Peyer's patch (tissue), 4 donors: ENCODE data around the gene FCGR3A.
"Not testable (repeated sequence)": the region's sequence is repeated elsewhere in the genome, so short reads cannot be mapped to it uniquely, and the experiment has no call there.

ENCODE experiments used
- CTCF ChIP-seq, 6 experiments: fragments of 450-650 bp in 4 of 6; fragments of 200-600 bp in 2 of 6; sonication (generic) in 1 of 6; IDR thresholded peaks; one replicate each; pipeline ENCODE4 v1.5.1; 2017 to 2019; ENCODE audit warnings: antibody characterized with exemption in 6 of 6, mild to moderate bottlenecking in 3 of 6, moderate library complexity in 1 of 6
- POLR2A ChIP-seq, 2 donors: fragments of 450-650 bp; IDR thresholded peaks; one replicate each; pipeline ENCODE4 v1.5.1; 2017; ENCODE audit warnings: antibody characterized with exemption in 2 of 2, mild to moderate bottlenecking in 2 of 2, moderate library complexity in 2 of 2

GRCh38 chr1:161513448-161513780 is 36.2 kb downstream of the FCGR3A start:
- TF ChIP-seq CTCF, POLR2A (IDR thresholded peaks at IDR 0.05): not testable (repeated sequence)
